GM21723 (cell line): Measurements from ENCODE around the gene NCF2.

Source experiments
- ATAC-seq: cut with Tn5 transposase; IDR thresholded peaks from one replicate; pipeline ENCODE4 v1.9.1; 2021; ENCODE audit warnings: mild to moderate bottlenecking, moderate library complexity; ENCODE audit not compliant: unreplicated experiment

The NCF2 gene

DNA sequence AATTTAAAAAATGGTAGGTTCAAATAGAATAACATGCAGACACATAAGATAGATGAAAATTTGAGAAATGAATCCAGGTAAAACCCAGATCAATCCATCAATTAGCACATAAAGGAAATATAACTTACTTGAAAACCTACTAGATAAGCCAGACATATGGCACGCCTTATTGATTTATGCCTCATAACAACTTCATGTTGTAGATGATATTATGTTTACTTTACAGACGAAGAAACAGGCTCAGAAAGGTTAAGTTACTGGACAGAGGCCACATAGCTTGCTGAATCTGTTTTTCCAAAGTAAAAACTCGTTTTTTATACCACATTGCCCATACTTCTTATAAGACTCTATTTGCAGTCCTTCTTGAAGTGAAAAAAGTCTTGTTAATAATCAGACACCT, 22.1 kb upstream of the NCF2 start:
- ATAC-seq = no peak

- ATAC-seq = no peak
Observed at GRCh38 chr1:183611021-183611420, 20.8 kb upstream of the NCF2 start.

GRCh38 chr1:183609759-183610452, 19.6 kb upstream of the NCF2 start:
- no peak for ATAC-seq

GRCh38 chr1:183609313-183609712, 19.1 kb upstream of the NCF2 start:
- ATAC-seq = peak; percentile 36

GRCh38 chr1:183607322-183607980, 17.2 kb upstream of the NCF2 start:
- no peak for ATAC-seq

GRCh38 chr1:183605904-183606303, 15.6 kb upstream of the NCF2 start:
- no peak for ATAC-seq

DNA sequence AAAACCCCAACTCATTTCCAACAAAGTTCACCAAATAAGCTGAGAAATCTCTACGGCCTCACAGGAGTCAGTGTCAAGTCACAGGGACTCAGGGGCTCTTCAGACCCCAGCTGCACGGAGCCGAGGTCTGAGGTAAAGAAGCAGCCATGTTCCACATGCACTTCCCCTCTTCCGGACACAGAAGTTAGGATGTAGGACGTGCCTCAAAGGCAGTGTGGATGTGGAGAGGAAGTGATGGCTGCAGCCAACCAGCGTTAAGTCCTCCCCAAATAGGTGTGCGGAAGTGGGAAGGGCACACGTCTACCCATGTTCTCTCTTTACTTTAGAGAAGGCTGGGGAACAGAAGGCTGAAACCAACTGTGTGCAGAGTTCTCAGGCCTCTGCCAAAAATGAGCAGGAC, 14.6 kb upstream of the NCF2 start:
- peak; percentile 32 for ATAC-seq

GRCh38 chr1:183604038-183604808, 14.0 kb upstream of the NCF2 start:
- peak; percentile 57 for ATAC-seq

- no peak for ATAC-seq
Observed at GRCh38 chr1:183602510-183602909, 12.3 kb upstream of the NCF2 start.

DNA sequence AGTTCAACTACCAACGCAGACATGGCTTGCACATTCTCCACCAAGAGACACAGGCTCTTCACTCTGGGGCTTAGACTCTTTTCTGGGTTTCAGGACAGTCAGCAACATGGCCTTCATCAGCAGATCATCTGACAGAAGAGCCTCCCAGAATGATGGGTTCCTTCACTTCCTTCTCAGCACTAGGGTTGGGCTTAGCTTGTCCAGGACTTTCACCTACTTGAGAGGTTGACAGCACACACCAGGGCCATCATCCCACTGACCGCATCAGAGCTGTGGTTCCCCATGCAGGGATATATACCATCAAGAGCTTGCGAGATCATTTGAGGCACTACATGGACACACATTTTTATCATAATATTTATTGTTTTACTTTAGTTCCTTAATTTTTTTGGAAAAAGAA, 10.4 kb upstream of the NCF2 start:
- ATAC-seq = no peak

DNA sequence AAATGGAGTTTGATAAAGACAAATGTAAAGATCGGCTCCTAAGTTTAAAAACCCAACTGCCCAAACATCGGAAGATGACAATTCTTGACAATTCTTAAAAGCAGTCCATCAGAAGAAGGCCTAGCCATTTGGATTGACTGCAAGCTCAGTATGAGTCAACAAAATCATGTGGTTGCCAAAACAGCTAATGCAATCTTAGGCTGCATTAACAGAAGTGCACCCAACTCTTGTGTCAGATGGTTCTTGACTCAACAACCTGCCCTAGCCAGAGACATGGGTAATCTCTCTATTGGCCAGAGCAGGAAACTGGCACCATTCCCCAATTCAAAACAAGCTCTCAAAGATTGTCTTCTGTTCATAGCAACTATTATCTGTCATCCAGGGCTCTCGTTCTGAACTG, 9.9 kb upstream of the NCF2 start:
- ATAC-seq = no peak

- ATAC-seq = peak; percentile 83
Observed at GRCh38 chr1:183598386-183598785, 8.1 kb upstream of the NCF2 start.

DNA sequence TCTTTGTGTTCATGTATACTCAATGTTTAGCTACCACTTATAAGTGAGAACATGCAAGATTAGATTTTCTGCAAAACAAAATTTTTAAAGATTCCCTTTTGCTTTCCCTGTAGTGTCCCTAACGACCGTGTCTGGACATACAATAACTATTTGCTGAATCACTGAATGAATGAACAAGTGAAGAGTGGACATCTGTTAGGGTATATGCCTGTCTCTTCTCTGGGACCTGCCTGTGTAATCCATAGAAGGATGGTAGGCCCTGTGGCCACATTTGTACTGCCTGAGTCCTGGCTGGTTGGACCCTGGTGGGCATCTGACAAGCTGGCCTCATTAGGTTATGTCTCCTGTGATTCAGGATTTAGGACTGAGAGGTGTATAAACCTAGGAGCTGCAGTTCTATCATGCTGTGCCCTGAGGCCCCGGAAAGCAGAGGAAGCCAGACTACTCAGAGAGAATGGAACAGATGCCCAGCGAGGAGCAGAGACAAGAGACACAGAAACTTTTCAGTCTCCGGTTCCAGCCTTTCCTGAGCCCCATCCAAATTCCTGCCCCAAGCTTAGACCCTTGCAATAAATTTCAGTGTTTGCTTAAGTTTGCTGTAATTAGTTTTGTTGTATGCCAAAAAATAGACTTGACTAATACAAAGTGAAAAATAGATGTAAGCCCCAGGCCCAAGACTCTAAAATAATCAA, 7.5 kb upstream of the NCF2 start:
- no peak for ATAC-seq

DNA sequence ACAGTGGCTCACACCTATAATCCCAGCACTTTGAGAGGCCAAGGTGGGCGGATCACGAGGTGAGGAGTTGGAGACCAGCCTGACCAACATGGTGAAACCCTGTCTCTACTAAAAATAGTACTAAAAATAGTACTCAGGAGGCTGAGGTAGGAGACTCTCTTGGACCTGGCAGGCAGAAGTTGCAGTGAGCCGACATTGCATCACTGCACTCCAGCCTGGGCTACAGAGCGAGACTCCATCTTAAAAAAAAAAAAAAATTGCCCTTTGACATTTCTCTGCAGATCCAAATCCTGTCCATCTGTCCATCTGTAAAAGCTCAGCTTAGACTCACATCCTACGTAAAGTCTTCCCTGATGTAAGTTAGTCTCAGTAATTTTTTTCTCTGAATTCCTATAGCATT, 6.2 kb upstream of the NCF2 start:
- no peak for ATAC-seq

DNA sequence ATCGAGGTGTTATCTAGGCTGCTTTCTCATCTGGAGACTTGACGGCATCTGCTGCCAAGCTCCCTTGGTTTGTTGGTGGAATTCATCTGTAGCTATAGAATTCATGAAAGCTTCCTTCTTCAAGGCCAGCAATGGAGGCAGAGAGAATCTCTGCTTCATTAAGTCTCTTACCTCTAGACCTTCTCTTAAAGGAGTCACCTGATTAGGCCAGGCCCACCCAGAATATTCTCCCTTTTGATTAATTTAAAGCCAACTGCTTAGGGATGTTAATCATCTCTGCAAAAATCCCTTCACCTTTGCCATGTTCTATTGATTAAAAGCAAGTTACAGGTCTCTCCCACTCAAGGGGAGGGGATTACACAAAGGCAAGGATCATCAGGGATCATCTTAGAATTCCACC, 5.3 kb upstream of the NCF2 start:
- ATAC-seq = no peak

- ATAC-seq = peak; percentile 40
Observed at GRCh38 chr1:183593356-183593755, 3.1 kb upstream of the NCF2 start.

GRCh38 chr1:183592733-183593132, 2.5 kb upstream of the NCF2 start:
- ATAC-seq = no peak

DNA sequence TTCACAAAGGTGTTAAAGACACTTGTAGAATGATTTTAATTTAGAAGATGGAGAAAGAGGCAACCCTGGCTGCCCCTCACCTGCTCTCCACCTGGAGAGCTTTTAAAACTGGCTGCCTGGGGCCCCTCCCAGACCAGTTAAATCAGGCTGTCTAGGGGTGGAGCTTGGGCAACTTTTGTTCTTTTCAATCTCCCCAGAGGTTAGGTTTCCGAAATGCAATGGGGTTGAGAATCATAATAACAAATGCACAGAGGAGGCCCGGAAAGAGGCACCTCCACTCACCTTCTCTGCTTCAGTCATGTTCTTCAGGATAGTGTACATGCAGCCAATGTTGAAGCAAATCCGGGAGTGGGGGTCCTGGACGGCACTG, 400 bp downstream of the NCF2 start:
- ATAC-seq = peak; percentile 25

DNA sequence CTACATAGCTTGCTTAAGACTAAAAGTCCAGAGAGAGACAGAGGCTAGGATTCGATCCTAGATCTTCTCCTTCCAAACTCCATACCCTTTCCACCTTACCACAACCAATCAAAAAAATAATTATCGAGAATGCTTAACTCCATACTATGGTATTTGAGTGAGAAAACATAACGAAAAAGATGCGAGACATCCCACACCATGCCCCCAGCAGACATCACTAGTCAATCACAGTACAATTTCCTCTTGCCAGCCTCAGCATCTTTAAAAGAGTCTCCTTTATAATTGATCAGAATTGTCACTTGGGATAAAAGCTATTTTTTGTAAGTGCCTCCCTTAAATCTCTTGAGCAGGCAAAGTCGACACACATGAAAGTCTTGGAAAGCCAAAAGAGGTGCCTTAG, 875 bp downstream of the NCF2 start:
- no peak for ATAC-seq

DNA sequence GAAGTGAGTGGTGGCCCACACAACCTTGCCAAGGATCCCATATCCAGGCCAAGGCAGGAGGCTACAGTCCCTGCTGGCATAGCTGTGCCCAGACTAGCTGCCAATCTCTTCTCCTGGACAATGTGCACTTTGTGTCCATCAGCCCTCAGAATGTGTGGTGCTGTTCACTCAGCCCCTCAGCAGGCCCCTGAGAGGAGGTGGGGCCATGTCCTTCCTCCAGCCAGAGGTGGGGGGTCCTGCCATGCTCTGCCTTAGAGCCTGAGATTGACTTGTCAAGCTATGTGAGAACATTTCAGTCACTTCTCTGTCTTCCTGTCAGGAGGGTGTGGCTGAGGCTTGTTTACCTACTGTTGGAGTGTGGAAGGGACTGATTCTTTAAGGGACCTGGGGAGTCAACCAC, 1.4 kb downstream of the NCF2 start:
- no peak for ATAC-seq

DNA sequence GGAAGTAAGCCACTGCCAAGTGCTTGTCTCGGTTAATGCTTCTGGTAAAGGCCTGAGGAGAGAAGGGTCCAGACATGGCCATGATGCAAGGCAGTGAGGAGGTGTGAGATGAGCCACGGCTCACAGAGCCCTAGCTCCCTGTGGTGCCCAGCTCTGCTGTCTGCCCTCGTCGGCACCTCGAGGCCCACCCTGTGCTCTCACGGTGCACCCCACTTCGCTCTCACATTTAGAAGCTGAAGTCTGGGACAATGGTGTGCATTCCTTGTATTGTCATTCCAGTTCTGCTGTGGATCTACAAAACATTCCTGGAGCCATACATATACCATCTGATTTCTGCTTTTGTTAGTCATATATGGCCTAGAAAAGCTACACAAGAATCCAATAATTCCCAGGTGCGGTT, 3.3 kb downstream of the NCF2 start:
- ATAC-seq = no peak

DNA sequence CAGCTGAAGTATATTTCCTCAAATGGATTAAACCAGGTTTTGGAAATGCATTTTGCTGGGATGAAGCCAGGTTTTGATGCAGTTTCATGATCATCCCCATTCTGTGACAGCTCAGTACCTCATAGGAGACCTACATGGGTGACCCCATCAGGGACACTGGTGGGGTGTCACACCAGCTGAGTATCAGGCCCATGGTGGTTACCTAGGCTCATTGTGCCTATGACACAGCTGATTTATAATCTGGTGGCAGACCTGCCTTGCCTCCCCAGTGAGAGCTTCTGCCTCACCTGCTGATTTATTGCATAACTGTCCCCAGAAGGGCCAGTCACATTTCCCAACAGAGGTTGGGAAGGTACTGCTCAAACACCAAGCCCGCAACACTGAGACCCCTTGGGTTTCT, 3.8 kb downstream of the NCF2 start:
- no peak for ATAC-seq
